SK-N-SH treated with all-trans-retinoic acid at 6 μM for 48 hours (cell line): ENCODE data around the gene MEX3A.
"Not testable (repeated sequence)": the region's sequence is repeated elsewhere in the genome, so short reads cannot be mapped to it uniquely, and the experiment has no call there.

Experiments used
- ATAC-seq: fragments of 200-7000 bp; cut with Tn5 transposase; 3 replicates; pipeline ENCODE4 v1.9.1; 2020; ENCODE audit warnings: mild to moderate bottlenecking, moderate library complexity
- BACH2 ChIP-seq: fragments of 250-450 bp; sonication (Bioruptor Pico); IDR thresholded peaks from 2 replicates; pipeline ENCODE4 v1.9.0; 2021; ENCODE audit warnings: mild to moderate bottlenecking, borderline replicate concordance
- CREB5 ChIP-seq: fragments of 250-450 bp; sonication (Bioruptor Pico); IDR thresholded peaks from 2 replicates; pipeline ENCODE4 v1.5.1; 2020; ENCODE audit warnings: low read depth, mild to moderate bottlenecking, moderate library complexity
- CSDC2 ChIP-seq: fragments of 250-450 bp; sonication (Bioruptor Pico); IDR thresholded peaks from 2 replicates; pipeline ENCODE4 v1.5.0; 2020; ENCODE audit warnings: mild to moderate bottlenecking, moderate library complexity
- CSRNP3 ChIP-seq: fragments of 250-450 bp; sonication (Bioruptor Pico); IDR thresholded peaks from 2 replicates; pipeline ENCODE4 v1.5.1; 2021; ENCODE audit warnings: mild to moderate bottlenecking, moderate library complexity
- ESRRG ChIP-seq: fragments of 250-450 bp; sonication (Bioruptor Pico); IDR thresholded peaks from 2 replicates; pipeline ENCODE4 v1.6.1; 2021; ENCODE audit warnings: mild to moderate bottlenecking
- GLIS3 ChIP-seq: fragments of 250-450 bp; sonication (Bioruptor Pico); IDR thresholded peaks from 2 replicates; pipeline ENCODE4 v1.5.0; 2020; ENCODE audit warnings: mild to moderate bottlenecking, moderate library complexity
- ISL1 ChIP-seq: fragments of 250-450 bp; sonication (Bioruptor Pico); IDR thresholded peaks from 2 replicates; pipeline ENCODE4 v2.1.2; 2022; ENCODE audit warnings: mild to moderate bottlenecking, moderate library complexity
- OSR1 ChIP-seq: fragments of 250-450 bp; sonication (Bioruptor Pico); IDR thresholded peaks from 2 replicates; pipeline ENCODE4 v1.8.0; 2022; ENCODE audit warnings: moderate library complexity, mild to moderate bottlenecking, inconsistent platforms
- POU6F1 ChIP-seq: fragments of 250-450 bp; sonication (Bioruptor Pico); IDR thresholded peaks from 2 replicates; pipeline ENCODE4 v1.8.0; 2021; ENCODE audit warnings: low read depth, mild to moderate bottlenecking, moderate library complexity, borderline replicate concordance
- PPARA ChIP-seq: fragments of 250-450 bp; sonication (Bioruptor Pico); IDR thresholded peaks from 2 replicates; pipeline ENCODE4 v1.5.0; 2020; ENCODE audit warnings: mild to moderate bottlenecking, borderline replicate concordance
- RARB ChIP-seq: fragments of 250-450 bp; sonication (Bioruptor Pico); IDR thresholded peaks from 2 replicates; pipeline ENCODE4 v1.8.0; 2021; ENCODE audit warnings: mild to moderate bottlenecking, moderate library complexity
- TOX ChIP-seq: fragments of 250-450 bp; sonication (Bioruptor Pico); IDR thresholded peaks from 2 replicates; pipeline ENCODE4 v1.8.0; 2021; ENCODE audit warnings: mild to moderate bottlenecking, moderate library complexity, borderline replicate concordance
- TSHZ2 ChIP-seq: fragments of 250-450 bp; sonication (Bioruptor Pico); IDR thresholded peaks from 2 replicates; pipeline ENCODE4 v1.5.0; 2020; ENCODE audit warnings: mild to moderate bottlenecking, moderate library complexity
- ZC3H10 ChIP-seq: fragments of 250-450 bp; sonication (Bioruptor Pico); IDR thresholded peaks from 2 replicates; pipeline ENCODE4 v1.5.1; 2021; ENCODE audit warnings: mild to moderate bottlenecking, moderate library complexity
- ZFP3 ChIP-seq: fragments of 250-450 bp; sonication (Bioruptor Pico); IDR thresholded peaks from 2 replicates; pipeline ENCODE4 v1.5.0; 2020; ENCODE audit warnings: mild to moderate bottlenecking, moderate library complexity
- ZFP30 ChIP-seq: fragments of 450-650 bp; formaldehyde crosslinking; IDR thresholded peaks from 2 replicates; pipeline ENCODE4 v1.5.0; 2022; ENCODE audit warnings: mild to moderate bottlenecking, moderate library complexity
- ZNF565 ChIP-seq: fragments of 450-650 bp; formaldehyde crosslinking; conservative IDR thresholded peaks from 2 replicates; pipeline ENCODE4 v1.5.0; 2020; ENCODE audit warnings: low read depth, mild to moderate bottlenecking, moderate library complexity
- ZNF70 ChIP-seq: fragments of 450-650 bp; formaldehyde crosslinking; IDR thresholded peaks from 2 replicates; pipeline ENCODE4 v1.5.0; 2020; ENCODE audit warnings: mild to moderate bottlenecking, moderate library complexity
- ZNF8 ChIP-seq: fragments of 450-650 bp; formaldehyde crosslinking; IDR thresholded peaks from 2 replicates; pipeline ENCODE4 v1.5.0; 2020; ENCODE audit warnings: mild to moderate bottlenecking, moderate library complexity
- TF ChIP-seq, protein P1 (sequence below): fragments of 250-450 bp; sonication (Bioruptor Pico); IDR thresholded peaks from 2 replicates; pipeline ENCODE4 v1.8.0; 2020; ENCODE audit warnings: mild to moderate bottlenecking, moderate library complexity, borderline replicate concordance

MEX3A gene

GRCh38 chr1:156048663-156049258, 33.5 kb downstream of the MEX3A start:
- TF ChIP-seq ZNF8 (CRISPR knock-in tag) (no peak), RARB (no peak), ZC3H10 (CRISPR knock-in tag) (no peak), POU6F1 (CRISPR knock-in tag) (no peak), ZNF70 (no peak), TOX (no peak), CSDC2 (CRISPR knock-in tag) (no peak)
- no peak for ATAC-seq

DNA sequence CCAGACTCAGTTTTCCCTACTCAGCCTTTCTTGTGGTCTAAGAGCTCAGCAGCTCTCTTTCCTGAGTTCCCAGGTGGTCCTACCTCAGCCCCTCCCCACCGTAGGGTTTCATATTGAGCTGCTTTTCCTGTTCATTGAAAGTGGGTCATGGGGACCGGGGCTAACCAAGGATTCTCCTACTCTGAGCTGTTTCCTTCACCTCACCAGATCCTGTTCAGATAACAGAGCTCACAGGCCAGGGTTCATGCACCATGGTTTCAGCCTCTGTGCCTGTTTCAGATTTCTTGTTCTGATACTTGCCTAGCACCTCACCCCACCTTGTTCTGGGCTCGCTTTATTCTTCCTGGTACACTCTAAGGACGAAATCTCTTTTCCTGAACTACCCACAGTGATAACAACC, 37.2 kb downstream of the MEX3A start:
- TF ChIP-seq RARB (no peak), GLIS3 (CRISPR knock-in tag) (no peak), TOX (no peak), CSRNP3 (CRISPR knock-in tag) (no peak), CREB5 (no peak)
- no peak for ATAC-seq

DNA sequence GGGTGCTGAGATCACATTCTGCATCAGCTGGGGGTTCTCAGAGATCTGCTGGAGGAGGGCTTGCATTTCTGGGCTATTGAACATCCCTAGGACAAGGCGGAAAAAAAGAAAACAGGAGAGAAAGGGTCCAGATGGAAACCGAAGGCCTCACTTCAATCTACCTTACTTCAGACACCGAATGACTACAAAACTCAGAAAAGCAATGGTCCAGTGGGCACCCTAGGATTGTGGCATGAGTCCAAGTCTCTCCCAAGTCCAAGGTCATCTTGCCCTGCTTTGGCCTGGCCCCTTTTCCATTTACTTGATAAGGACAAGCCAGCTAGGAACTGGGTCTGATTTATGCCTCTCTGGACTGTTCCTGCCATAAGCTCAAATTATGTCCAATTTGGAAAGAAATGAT, 39.4 kb downstream of the MEX3A start:
- TF ChIP-seq CSRNP3 (CRISPR knock-in tag) (no peak), RARB (no peak), PPARA (no peak), ZFP3 (CRISPR knock-in tag) (no peak), OSR1 (CRISPR knock-in tag) (no peak), ISL1 (CRISPR knock-in tag) (no peak), ZNF70 (no peak), ZNF8 (CRISPR knock-in tag) (no peak), ZFP30 (CRISPR knock-in tag) (no peak), CREB5 (no peak), CSDC2 (CRISPR knock-in tag) (no peak), ESRRG (CRISPR knock-in tag) (no peak), BACH2 (CRISPR knock-in tag) (no peak), TSHZ2 (CRISPR knock-in tag) (no peak), ZNF565 (CRISPR knock-in tag) (no peak)
- TF ChIP-seq, protein P1, sequence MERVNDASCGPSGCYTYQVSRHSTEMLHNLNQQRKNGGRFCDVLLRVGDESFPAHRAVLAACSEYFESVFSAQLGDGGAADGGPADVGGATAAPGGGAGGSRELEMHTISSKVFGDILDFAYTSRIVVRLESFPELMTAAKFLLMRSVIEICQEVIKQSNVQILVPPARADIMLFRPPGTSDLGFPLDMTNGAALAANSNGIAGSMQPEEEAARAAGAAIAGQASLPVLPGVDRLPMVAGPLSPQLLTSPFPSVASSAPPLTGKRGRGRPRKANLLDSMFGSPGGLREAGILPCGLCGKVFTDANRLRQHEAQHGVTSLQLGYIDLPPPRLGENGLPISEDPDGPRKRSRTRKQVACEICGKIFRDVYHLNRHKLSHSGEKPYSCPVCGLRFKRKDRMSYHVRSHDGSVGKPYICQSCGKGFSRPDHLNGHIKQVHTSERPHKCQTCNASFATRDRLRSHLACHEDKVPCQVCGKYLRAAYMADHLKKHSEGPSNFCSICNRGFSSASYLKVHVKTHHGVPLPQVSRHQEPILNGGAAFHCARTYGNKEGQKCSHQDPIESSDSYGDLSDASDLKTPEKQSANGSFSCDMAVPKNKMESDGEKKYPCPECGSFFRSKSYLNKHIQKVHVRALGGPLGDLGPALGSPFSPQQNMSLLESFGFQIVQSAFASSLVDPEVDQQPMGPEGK (CRISPR knock-in tag): no peak
- TF ChIP-seq, all 23 proteins: peak for 0
- ATAC-seq: no peak

DNA sequence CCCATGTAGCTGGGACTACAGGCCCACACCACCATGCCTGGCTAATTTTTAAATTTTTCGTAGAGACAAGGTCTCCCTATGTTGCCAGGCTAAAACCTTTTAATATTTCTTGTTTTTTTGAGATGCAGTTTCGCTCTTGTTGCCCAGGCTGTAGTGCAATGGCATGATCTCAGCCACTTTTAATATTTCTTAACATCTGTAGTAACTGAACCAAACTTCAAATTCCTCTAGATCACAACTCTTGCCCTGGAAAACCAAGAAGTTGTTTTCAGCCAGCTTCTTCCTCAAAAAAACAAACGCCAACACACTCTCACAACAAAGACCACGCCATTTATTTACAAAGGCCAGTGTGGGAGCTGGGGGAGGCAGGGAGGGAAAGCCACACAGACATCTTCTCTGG, 47.3 kb downstream of the MEX3A start:
- not testable (repeated sequence) for ATAC-seq
